ENCODE measurements around the gene AKAP1.

AKAP1 gene, protein sequence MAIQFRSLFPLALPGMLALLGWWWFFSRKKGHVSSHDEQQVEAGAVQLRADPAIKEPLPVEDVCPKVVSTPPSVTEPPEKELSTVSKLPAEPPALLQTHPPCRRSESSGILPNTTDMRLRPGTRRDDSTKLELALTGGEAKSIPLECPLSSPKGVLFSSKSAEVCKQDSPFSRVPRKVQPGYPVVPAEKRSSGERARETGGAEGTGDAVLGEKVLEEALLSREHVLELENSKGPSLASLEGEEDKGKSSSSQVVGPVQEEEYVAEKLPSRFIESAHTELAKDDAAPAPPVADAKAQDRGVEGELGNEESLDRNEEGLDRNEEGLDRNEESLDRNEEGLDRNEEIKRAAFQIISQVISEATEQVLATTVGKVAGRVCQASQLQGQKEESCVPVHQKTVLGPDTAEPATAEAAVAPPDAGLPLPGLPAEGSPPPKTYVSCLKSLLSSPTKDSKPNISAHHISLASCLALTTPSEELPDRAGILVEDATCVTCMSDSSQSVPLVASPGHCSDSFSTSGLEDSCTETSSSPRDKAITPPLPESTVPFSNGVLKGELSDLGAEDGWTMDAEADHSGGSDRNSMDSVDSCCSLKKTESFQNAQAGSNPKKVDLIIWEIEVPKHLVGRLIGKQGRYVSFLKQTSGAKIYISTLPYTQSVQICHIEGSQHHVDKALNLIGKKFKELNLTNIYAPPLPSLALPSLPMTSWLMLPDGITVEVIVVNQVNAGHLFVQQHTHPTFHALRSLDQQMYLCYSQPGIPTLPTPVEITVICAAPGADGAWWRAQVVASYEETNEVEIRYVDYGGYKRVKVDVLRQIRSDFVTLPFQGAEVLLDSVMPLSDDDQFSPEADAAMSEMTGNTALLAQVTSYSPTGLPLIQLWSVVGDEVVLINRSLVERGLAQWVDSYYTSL

DNA sequence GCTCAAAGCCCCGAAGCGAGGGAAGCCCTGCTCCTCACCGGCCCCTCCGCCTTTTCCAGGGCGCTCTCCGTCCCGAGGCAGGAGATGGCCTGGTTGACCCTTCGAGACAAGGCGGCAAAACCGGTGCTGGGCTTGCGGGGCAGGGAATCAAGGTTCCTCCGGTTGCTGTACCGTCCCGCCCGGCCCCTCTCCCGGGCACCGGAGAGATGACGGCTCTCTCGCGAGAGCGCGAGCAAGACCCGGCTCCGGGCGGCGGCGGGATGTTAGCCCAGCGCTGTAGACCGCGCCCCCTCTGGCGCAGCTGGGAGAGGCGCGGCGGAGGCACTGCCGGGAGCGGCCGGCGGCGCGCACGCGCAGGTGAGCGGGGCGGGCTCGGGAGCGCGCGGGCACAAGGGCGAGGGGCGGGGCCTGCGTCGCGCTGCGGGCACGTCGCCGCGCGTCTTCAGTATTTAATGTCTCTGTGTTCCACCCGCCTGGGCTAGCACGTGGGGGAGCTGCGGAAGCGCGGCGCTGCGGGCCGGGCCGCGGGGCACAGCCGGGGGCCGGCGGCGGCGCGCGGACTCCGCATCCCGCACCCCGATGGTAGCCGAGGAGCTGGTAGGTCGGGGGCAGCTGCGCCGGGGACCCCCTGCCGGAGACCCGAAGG lies at the start of gene AKAP1:
Gene AKAP1, plus strand, starts transcription at position 445 of the 646 bp plus-strand sequence. CDS start 20,219 bp downstream, outside the sequence.
- Mint-ChIP-seq H3K27me3 (no peaks in the 10 kb centered on the region), H3K4me1 (ENCODE audit: low read depth) (peaks cover 59% of the 10 kb centered on the region), H3K27ac (peak within 1 kb of the TSS; percentile 94), H3K36me3 (ENCODE audit: low read depth) (peaks cover 7% of the 10 kb centered on the region), H3K4me3 (peak within 1 kb of the TSS; percentile 91), H3K9me3 (no peaks in the 10 kb centered on the region)
- intact Hi-C loops (cut with micrococcal nuclease) = loop anchor here (5.0 to 10.0 kb wide), 2 partner anchors 38 to 110 kb away; partner anchors contain the start of gene SCPEP1

DNA sequence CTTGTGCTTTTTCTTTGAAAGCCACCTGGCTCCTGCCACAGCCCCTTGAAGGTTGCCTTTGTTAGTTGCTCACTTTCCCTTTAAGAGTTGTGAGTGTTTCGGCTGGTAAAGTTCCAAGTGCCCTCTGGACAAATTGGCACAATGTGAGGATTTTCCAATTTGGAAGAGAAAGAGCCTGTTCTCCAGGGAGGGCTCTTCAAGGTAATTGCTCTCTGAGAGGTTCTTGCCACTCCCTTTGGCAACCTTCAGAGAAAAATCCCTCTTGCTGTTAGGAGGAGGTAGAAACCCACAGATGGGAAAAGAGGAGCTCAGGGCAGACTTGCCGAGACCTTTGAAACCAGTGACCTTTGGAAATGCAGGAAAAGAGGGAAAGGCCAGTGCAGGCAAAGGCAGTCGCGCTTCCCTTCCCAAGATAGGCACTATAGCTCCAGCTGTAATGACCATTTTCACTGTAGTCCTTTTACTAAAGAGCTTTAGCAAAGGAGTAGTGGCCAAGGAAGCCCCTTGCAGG lies 49.0 kb upstream of the AKAP1 start:
- no peak overlapping the region for H3K4me3 Mint-ChIP-seq
- no peaks in the 10 kb centered on the region for H3K9me3 Mint-ChIP-seq
- no peaks in the 10 kb centered on the region for H3K4me1 Mint-ChIP-seq (ENCODE audit: low read depth)
- H3K27me3 Mint-ChIP-seq = peaks cover 31% of the 10 kb centered on the region
- intact Hi-C loops (cut with micrococcal nuclease) = no loop called here
- H3K36me3 Mint-ChIP-seq (ENCODE audit: low read depth) = no peaks in the 10 kb centered on the region
- no peak overlapping the region for H3K27ac Mint-ChIP-seq

DNA sequence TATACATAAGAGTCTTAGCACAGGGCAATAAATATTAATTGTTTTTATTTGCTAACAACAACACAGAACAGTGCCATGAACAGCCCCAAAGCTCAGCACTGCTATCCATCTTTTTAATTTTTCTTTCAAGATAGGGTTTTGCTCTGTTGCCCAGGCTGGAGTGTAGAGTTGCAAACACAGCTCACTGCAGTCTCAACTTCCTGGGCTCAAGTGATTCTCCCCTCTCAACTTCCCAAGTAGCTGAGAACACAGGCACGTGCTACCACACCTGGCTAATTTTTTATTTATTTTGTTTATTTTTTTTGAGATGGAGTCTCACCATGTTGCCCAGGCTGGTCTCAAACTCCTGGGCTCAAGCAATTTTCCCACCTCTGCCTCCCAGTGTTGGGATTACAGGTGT lies 47.6 kb upstream of the AKAP1 start:
- no peak overlapping the region for H3K27ac Mint-ChIP-seq
- intact Hi-C loops (cut with micrococcal nuclease) = no loop called here
- H3K9me3 Mint-ChIP-seq = no peaks in the 10 kb centered on the region
- H3K4me3 Mint-ChIP-seq = no peak overlapping the region
- H3K27me3 Mint-ChIP-seq = peaks cover 38% of the 10 kb centered on the region
- no peaks in the 10 kb centered on the region for H3K36me3 Mint-ChIP-seq (ENCODE audit: low read depth)
- H3K4me1 Mint-ChIP-seq (ENCODE audit: low read depth) = no peaks in the 10 kb centered on the region

DNA sequence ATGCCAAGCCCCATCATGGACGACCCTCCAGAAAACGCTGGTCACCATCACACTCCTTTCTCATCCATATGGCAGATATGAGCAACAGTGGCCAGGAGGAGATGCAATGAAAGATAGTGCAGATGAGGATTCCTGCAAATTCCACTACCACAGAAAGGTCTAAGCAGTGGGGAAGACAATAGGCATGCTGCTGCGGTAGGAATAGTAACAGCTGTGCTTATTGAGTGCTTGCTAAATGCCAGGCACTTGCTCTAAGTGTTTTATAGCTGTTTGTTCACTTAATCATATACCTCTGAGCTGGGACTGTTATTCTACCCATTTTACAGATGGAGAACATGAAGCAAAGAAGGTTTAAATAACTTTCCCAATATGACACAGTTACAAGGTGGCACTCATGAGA lies 46.6 kb upstream of the AKAP1 start:
- no peak overlapping the region for H3K27ac Mint-ChIP-seq
- H3K4me1 Mint-ChIP-seq (ENCODE audit: low read depth) = no peaks in the 10 kb centered on the region
- H3K4me3 Mint-ChIP-seq = no peak overlapping the region
- peaks cover 48% of the 10 kb centered on the region for H3K27me3 Mint-ChIP-seq
- intact Hi-C loops (cut with micrococcal nuclease) = no loop called here
- H3K36me3 Mint-ChIP-seq (ENCODE audit: low read depth) = no peaks in the 10 kb centered on the region
- H3K9me3 Mint-ChIP-seq = no peaks in the 10 kb centered on the region

DNA sequence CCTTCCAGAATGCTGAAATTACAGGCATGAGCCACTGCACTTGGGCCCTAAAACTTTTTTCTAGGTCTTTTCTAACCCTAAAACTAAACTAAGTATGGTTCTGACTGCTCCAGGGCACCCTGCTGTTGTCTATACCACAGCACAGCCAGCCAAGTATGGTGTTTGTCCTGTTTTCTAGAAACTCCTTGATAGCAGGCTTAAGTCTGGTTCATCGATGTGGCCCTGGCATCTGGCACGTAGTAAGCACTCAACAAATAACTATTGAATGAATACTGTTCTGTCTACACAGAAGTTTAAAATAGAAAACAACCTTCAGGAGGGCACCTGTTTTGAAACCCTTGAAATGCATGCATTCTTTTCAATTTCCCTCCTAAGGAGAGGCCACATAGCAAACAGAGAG lies 44.5 kb upstream of the AKAP1 start:
- no peak overlapping the region for H3K27ac Mint-ChIP-seq

DNA sequence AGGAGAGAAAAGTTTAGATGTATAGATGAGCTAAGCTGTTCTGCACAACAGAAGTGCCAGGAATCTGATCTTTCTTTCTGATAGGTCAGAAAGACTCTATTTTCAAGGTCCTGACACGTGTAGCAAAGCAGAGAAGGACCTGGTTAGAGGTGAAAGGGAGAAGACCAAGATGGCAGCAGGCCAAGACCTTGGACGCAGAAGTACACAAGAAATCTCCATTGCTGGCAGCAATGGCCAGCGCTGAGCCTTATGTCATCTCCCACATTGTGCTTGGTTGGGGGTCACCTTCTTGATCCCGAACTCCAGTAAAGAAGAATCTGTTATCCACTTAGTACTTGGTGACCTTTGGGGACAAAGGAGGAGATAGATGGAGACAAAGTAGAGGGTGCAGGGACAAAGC lies 41.8 kb upstream of the AKAP1 start:
- peaks cover 30% of the 10 kb centered on the region for H3K4me1 Mint-ChIP-seq (ENCODE audit: low read depth)
- H3K9me3 Mint-ChIP-seq = no peaks in the 10 kb centered on the region
- intact Hi-C loops (cut with micrococcal nuclease) = no loop called here
- no peaks in the 10 kb centered on the region for H3K36me3 Mint-ChIP-seq (ENCODE audit: low read depth)
- H3K27me3 Mint-ChIP-seq = peaks cover 66% of the 10 kb centered on the region
- H3K27ac Mint-ChIP-seq = no peak overlapping the region
- no peak overlapping the region for H3K4me3 Mint-ChIP-seq

More for the DNA sequence above, 44.5 kb upstream of the AKAP1 start:
- Mint-ChIP-seq H3K27me3 (peaks cover 63% of the 10 kb centered on the region), H3K4me1 (ENCODE audit: low read depth) (peaks cover 7% of the 10 kb centered on the region), H3K36me3 (ENCODE audit: low read depth) (no peaks in the 10 kb centered on the region), H3K9me3 (no peaks in the 10 kb centered on the region), H3K4me3 (no peak overlapping the region)
- intact Hi-C loops (cut with micrococcal nuclease) = no loop called here

DNA sequence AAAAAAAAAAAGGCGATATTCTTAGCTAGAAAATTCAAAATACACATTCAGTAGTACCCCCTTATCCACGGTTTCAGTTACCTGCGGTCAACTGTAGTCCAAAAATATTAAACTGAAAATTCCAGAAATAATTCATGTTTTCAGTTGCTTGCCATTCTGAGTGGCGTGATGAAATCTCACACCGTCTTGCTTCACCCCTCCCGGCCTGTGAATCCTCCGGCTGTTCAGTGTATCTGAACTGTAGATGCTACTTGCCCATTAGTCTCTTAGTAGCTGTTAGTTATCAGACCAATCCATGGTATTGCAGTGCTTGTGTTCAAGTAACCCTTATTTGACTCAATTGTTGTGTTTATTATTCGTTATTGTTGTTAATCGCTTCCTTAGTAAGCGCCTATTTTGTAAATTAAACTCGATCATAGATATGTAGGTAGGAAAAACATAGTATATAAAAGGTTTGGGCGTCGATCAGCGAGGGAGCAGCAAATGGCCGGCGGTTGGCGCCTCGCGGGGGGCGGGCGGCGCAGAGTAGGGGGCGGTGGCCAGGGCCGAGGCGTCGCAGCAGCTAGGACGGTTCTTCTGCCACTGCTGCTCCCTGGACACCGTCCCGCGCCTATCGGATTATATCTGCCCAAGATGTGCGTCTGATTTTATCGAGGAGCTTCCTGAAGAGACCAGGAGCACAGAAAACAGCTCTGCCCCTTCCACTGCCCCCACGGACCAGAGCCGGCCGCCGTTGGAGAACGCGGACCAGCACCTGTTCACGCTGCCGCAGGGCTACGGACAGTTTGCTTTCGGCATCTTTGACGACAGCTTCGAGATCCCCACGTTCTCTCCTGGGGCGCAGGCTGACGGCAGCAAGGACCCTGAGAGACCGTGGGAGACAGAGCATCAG lies 39.8 kb upstream of the AKAP1 start:
- Mint-ChIP-seq H3K27ac (peak overlapping the region; percentile 92), H3K36me3 (ENCODE audit: low read depth) (no peaks in the 10 kb centered on the region), H3K4me1 (ENCODE audit: low read depth) (peaks cover 30% of the 10 kb centered on the region), H3K4me3 (peak overlapping the region; percentile 86), H3K9me3 (no peaks in the 10 kb centered on the region), H3K27me3 (peaks cover 56% of the 10 kb centered on the region)
- intact Hi-C loops (cut with micrococcal nuclease) = loop anchor here (5.0 kb wide), 1 partner anchor 42 kb away; the partner anchor contains the start of gene AKAP1

DNA sequence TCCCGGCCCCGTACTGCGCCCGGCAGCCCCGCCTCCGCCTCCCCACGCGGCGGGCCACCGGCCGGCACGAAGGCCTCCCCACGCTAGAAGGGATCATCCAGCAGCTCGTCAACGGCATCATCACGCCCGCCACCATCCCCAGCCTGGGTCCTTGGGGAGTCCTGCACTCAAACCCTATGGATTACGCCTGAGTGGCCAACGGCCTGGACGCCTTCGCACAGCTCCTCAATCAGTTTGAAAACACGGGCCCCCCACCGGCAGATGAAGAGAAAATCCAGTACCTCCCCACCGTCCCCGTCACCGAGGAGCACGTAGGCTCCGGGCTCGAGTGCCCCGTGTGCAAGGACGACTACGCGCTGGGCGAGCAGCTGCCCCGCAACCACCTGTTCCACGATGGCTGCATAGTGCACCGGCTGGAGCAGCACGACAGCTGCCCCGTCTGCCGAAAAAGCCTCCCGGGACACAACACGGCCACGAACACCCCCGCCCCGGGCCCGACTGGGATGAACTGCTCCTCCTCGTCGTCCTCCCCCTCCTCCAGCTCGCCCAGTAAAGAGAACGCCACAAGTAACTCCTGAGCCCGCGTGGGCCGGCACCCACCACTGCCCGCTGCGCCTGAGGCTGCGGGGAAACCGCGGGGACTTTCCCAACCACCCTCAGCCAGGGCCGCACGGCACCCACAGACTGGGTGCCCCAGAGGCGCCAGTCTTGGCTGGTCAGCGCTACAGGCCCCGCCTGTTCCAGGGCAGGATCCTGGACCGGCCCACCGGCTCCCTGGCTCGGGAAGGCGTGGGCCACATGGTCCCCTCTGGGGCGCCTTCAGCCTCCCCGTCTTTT lies 39.0 kb upstream of the AKAP1 start:
- Mint-ChIP-seq H3K36me3 (ENCODE audit: low read depth) (no peaks in the 10 kb centered on the region), H3K4me3 (peak overlapping the region; percentile 86), H3K4me1 (ENCODE audit: low read depth) (peaks cover 30% of the 10 kb centered on the region), H3K27ac (peak overlapping the region; percentile 92), H3K9me3 (no peaks in the 10 kb centered on the region), H3K27me3 (peaks cover 56% of the 10 kb centered on the region)
- intact Hi-C loops (cut with micrococcal nuclease) = loop anchor here (5.0 kb wide), 1 partner anchor 41 kb away; the partner anchor contains the start of gene AKAP1

DNA sequence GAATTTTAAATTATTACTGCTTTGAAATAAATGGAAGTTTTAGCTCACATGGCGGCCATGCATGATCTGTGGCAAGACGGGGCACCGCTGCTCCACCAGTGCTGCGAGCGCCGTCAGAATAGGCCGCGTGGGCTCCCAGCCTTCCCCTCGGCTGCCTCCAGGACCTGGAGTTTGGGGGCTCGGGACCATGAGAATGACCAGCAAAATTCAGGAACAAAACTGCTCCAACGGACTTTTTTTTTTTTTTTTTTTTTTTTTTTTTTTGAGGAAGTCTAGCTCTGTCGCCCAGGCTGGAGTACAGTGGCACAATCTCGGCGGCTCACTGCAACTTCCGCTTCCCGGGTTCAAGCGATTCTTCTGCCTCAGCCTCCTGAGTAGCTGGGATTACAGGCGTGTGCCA lies 38.3 kb upstream of the AKAP1 start:
- intact Hi-C loops (cut with micrococcal nuclease) = loop anchor here (5.0 kb wide), 1 partner anchor 41 kb away; the partner anchor contains the start of gene AKAP1
- peaks cover 53% of the 10 kb centered on the region for H3K27me3 Mint-ChIP-seq

DNA sequence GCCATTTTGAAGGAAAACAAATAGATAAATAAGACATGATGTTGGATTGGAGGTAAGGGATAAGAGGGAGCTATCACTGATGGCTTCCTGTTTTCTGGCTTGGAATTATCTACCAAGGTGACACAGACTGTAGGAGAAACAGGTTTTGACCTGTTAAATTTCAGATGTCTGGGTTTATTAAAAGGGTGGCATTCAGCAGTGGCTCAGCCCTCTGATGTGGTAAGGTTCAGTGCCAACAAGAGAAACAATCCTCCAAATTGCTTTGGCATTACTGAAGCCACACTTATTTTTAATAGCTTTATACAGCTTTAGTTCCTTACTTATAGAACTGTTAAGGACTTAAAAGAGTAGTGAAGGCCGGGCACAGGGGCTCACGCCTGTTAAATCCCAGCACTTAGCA lies 37.0 kb upstream of the AKAP1 start:
- Mint-ChIP-seq H3K27me3 (peaks cover 43% of the 10 kb centered on the region), H3K36me3 (ENCODE audit: low read depth) (no peaks in the 10 kb centered on the region), H3K4me3 (no peak overlapping the region), H3K4me1 (ENCODE audit: low read depth) (peaks cover 30% of the 10 kb centered on the region), H3K27ac (no peak overlapping the region), H3K9me3 (no peaks in the 10 kb centered on the region)
- intact Hi-C loops (cut with micrococcal nuclease) = loop anchor here (5.0 kb wide), 1 partner anchor 39 kb away; the partner anchor contains the start of gene AKAP1

More for the DNA sequence above, 38.3 kb upstream of the AKAP1 start:
- H3K4me1 Mint-ChIP-seq (ENCODE audit: low read depth) = peaks cover 30% of the 10 kb centered on the region
- H3K4me3 Mint-ChIP-seq = peak overlapping the region; percentile 86
- no peaks in the 10 kb centered on the region for H3K36me3 Mint-ChIP-seq (ENCODE audit: low read depth)
- no peaks in the 10 kb centered on the region for H3K9me3 Mint-ChIP-seq
- H3K27ac Mint-ChIP-seq = peak overlapping the region; percentile 92

DNA sequence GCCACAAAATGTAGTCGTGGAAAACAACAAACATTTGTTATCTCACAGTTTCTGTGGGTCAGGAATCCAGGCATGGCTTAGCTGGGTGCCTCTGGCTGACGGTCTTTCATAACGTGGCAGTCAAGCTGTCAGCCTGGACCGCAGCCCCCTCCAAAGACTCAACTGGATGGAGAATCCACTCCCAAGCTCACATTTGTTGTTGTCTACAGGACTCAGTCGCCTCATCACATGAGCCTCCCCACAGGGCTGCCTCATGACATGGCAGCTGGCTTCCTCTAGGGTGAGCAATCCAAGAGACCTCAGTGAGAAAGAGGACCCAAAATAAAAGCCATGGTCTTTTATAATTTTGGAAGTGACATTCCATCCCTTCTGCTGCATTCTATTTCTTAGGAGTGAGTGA lies 34.7 kb upstream of the AKAP1 start:
- peaks cover 21% of the 10 kb centered on the region for H3K27me3 Mint-ChIP-seq
- no peak overlapping the region for H3K4me3 Mint-ChIP-seq
- peaks cover 33% of the 10 kb centered on the region for H3K4me1 Mint-ChIP-seq (ENCODE audit: low read depth)
- no peak overlapping the region for H3K27ac Mint-ChIP-seq
- no peaks in the 10 kb centered on the region for H3K36me3 Mint-ChIP-seq (ENCODE audit: low read depth)
- intact Hi-C loops (cut with micrococcal nuclease) = no loop called here
- no peaks in the 10 kb centered on the region for H3K9me3 Mint-ChIP-seq

DNA sequence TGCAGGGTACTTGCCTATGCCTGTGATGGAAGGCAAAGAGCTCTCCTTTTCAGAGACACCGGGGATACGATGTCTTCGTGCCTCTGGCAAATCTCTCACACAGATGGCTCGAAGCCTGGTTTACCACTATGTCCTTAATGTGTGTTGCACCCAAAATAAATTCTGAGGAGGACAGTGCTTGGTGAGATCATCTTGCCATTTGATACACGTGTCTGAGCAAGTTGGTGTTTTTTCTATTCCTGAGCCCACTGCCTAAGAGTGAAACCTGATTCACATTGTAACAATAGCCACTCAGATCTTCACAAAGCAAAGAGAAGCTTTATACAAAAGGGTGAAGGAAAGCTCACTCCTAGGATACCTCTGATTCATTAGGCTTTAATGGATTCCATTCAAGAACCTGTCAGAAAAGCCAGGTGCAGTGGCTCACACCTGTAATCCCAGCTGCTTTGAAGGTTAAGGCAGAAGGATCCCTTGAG lies 33.1 kb upstream of the AKAP1 start:
- H3K9me3 Mint-ChIP-seq = no peaks in the 10 kb centered on the region
- no peak overlapping the region for H3K27ac Mint-ChIP-seq
- peaks cover 8% of the 10 kb centered on the region for H3K27me3 Mint-ChIP-seq
- H3K4me3 Mint-ChIP-seq = no peak overlapping the region
- intact Hi-C loops (cut with micrococcal nuclease) = no loop called here
- H3K36me3 Mint-ChIP-seq (ENCODE audit: low read depth) = no peaks in the 10 kb centered on the region
- peaks cover 17% of the 10 kb centered on the region for H3K4me1 Mint-ChIP-seq (ENCODE audit: low read depth)
